Body of pancreas (tissue), 4 donors: ENCODE data around the gene TMEM212.

Source experiments
- CTCF ChIP-seq, 7 experiments: fragments of 450-650 bp in 4 of 7; fragments of 200-600 bp in 3 of 7; sonication (generic) in 3 of 7; IDR thresholded peaks; one replicate each; pipeline ENCODE4 v1.5.1; 2016 to 2019; ENCODE audit warnings: antibody characterized with exemption in 7 of 7
- POLR2A ChIP-seq, 3 donors: fragments of 450-650 bp; IDR thresholded peaks; one replicate each; pipeline ENCODE4 v1.6.1; 2016; ENCODE audit warnings: antibody characterized with exemption in 3 of 3, mild to moderate bottlenecking in 2 of 3

- no peak for TF ChIP-seq CTCF (IDR thresholded peaks at IDR 0.05)
- no peak for TF ChIP-seq POLR2A (IDR thresholded peaks at IDR 0.05)
Observed at GRCh38 chr3:171873580-171873979, 30.4 kb downstream of the TMEM212 start.
